NCI-H2196 treated with DMSO at 0.1 percent for 48 hours (cell line): ENCODE measurements around the gene TMEM109.

Experiments
- DNase-seq: peaks from one replicate; lab custom pipeline; 2025; ENCODE audit not compliant: unreplicated experiment; lab: John Stamatoyannopoulos, UW

Gene TMEM109

GRCh38 chr11:60924906-60925853 is 11.2 kb downstream of the TMEM109 start:
- no peak for DNase-seq

GRCh38 chr11:60925868-60926267 is 11.9 kb downstream of the TMEM109 start:
- no peak for DNase-seq

- DNase-seq = no peak
These were observed 12.5 kb downstream of the TMEM109 start for GRCh38 chr11:60926500-60926899.

- no peak for DNase-seq
These were observed 13.2 kb downstream of the TMEM109 start for GRCh38 chr11:60927061-60927592.

GRCh38 chr11:60927600-60927999 is 13.6 kb downstream of the TMEM109 start:
- no peak for DNase-seq

GRCh38 chr11:60928563-60929001 is 14.6 kb downstream of the TMEM109 start:
- DNase-seq = no peak

GRCh38 chr11:60929764-60930163 is 15.8 kb downstream of the TMEM109 start:
- DNase-seq = no peak

- DNase-seq = no peak
These were observed 16.4 kb downstream of the TMEM109 start for GRCh38 chr11:60930394-60930793.

GRCh38 chr11:60931917-60932316 is 18.0 kb downstream of the TMEM109 start:
- DNase-seq = no peak

GRCh38 chr11:60932605-60933356 is 18.8 kb downstream of the TMEM109 start:
- no peak for DNase-seq

GRCh38 chr11:60933416-60934123 is 19.6 kb downstream of the TMEM109 start:
- DNase-seq = no peak

GRCh38 chr11:60934124-60934789 is 20.3 kb downstream of the TMEM109 start:
- DNase-seq = no peak

- DNase-seq = no peak
These were observed 21.0 kb downstream of the TMEM109 start for GRCh38 chr11:60934790-60935605.

- no peak for DNase-seq
These were observed 21.9 kb downstream of the TMEM109 start for GRCh38 chr11:60935676-60936442.

- DNase-seq = no peak
These were observed 22.6 kb downstream of the TMEM109 start for GRCh38 chr11:60936467-60937143.

- no peak for DNase-seq
These were observed 23.2 kb downstream of the TMEM109 start for GRCh38 chr11:60937144-60937527.

GRCh38 chr11:60937811-60938210 is 23.9 kb downstream of the TMEM109 start:
- no peak for DNase-seq

- DNase-seq = no peak
These were observed 24.5 kb downstream of the TMEM109 start for GRCh38 chr11:60938500-60938899.
